IPS DF 6.9 (cell line): ENCODE data around the gene GLP2R.

Source experiments
- DNase-seq: peaks from one replicate; pipeline ENCODE4 v3.0.0-alpha.2; 2013; ENCODE audit warnings: low read depth, low spot score
- H3K27ac ChIP-seq: one replicate; pipeline ENCODE4 v1.5.1; 2013; ENCODE audit warnings: low read length, control low read depth
- H3K27me3 ChIP-seq: 2 replicates; pipeline ENCODE4 v1.6.1; 2013; ENCODE audit warnings: mild to moderate bottlenecking, low read length; ENCODE audit not compliant: control insufficient read depth, insufficient read depth
- H3K36me3 ChIP-seq: 2 replicates; pipeline ENCODE4 v1.6.1; 2013; ENCODE audit warnings: low read length; ENCODE audit not compliant: control insufficient read depth, insufficient read depth
- H3K4me1 ChIP-seq: 2 replicates; pipeline ENCODE4 v1.6.1; 2013; ENCODE audit warnings: low read length; ENCODE audit not compliant: control insufficient read depth, insufficient read depth
- H3K4me3 ChIP-seq: 2 replicates; pipeline ENCODE4 v1.5.1; 2013; ENCODE audit warnings: mild to moderate bottlenecking, low read length
- H3K9me3 ChIP-seq: 2 replicates; pipeline ENCODE4 v1.6.1; 2013; ENCODE audit warnings: low read length, inconsistent platforms; ENCODE audit not compliant: control insufficient read depth, insufficient read depth
- WGBS: extraction: QIAGEN DNeasy Blood & Tissue Kit; methylation state at CpG from one replicate; pipeline ENCODE4 v1.1.7; 2013; ENCODE audit warnings: mixed read lengths, missing lambda C conversion rate; ENCODE audit not compliant: insufficient read length, insufficient coverage; 5-methylcytosine and 5-hydroxymethylcytosine counted together

GLP2R gene

DNA sequence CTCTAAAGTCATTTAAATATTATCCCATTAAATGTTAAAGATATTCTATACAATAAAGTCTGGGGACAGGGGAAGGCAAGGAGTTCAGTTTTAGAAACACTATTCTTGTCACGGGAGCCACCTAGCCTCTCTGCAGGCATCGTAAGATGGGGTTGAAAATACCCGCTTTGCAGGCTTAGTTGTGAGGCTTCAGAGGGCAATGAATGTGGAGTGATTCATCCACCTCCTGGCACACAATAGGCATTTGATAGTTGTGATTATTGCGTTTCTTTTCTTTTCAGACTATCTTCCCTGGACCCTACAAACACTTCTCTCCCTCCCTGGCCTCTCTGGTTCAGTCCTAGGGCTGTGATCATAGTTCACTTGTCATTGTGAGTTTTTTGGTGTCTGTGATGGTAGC, 19.6 kb downstream of the GLP2R start:
- H3K4me1 ChIP-seq: no peaks in the 10 kb centered on the region
- no peak for DNase-seq
- no peaks in the 10 kb centered on the region for H3K9me3 ChIP-seq
- WGBS: no CpG with 5 or more reads among the region's 4 CpGs
- H3K36me3 ChIP-seq: no peaks in the 10 kb centered on the region
- H3K27ac ChIP-seq: no peak overlapping the region
- H3K4me3 ChIP-seq: no peak overlapping the region
- no peaks in the 10 kb centered on the region for H3K27me3 ChIP-seq

DNA sequence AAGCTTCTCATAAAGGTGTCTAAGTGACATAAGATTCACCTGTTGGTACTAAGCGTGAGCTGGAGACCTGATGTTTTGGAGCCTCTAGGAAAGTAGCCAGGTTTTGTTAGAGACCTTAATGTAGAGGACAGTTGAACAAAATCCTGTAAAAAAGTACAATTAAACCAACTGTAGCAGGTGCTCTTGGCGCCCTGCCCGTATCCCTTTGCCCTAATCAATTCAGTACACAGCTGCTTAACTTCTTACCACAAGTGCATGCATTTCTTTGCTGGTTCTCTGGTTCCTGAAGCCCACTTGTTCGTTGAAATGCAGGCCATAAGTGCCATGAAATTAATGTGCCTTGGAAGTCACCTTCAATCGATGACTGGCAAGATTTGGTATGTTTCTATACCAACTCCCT, 24.4 kb downstream of the GLP2R start:
- H3K9me3 ChIP-seq: no peaks in the 10 kb centered on the region
- H3K27ac ChIP-seq: no peak overlapping the region
- no peak overlapping the region for H3K4me3 ChIP-seq
- no peak for DNase-seq
- no CpG with 5 or more reads among the region's 5 CpGs for WGBS
- H3K4me1 ChIP-seq: no peaks in the 10 kb centered on the region
- H3K27me3 ChIP-seq: no peaks in the 10 kb centered on the region
- H3K36me3 ChIP-seq: no peaks in the 10 kb centered on the region

DNA sequence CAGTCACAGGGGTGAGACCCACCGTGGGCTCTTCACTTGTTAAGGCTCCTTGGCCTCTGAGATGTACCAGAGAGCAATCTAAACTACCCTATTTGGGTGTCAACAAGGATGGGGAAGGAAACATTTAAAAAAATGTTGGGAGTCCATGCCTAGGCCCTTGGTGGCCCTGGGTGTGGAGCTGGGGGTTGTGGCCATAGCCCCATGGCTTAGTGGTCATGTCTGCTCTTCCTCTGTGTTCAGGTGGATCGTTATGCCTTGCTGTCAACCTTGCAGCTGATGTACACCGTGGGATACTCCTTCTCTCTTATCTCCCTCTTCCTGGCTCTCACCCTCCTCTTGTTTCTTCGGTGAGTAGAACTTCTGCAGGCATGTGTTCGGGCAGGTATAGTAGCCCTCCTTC, 28.5 kb downstream of the GLP2R start:
- Histone ChIP-seq H3K27ac (no peak overlapping the region), H3K9me3 (no peaks in the 10 kb centered on the region), H3K4me1 (no peaks in the 10 kb centered on the region), H3K4me3 (no peak overlapping the region), H3K36me3 (no peaks in the 10 kb centered on the region), H3K27me3 (no peaks in the 10 kb centered on the region)
- no CpG with 5 or more reads among the region's 5 CpGs for WGBS
- DNase-seq: no peak

DNA sequence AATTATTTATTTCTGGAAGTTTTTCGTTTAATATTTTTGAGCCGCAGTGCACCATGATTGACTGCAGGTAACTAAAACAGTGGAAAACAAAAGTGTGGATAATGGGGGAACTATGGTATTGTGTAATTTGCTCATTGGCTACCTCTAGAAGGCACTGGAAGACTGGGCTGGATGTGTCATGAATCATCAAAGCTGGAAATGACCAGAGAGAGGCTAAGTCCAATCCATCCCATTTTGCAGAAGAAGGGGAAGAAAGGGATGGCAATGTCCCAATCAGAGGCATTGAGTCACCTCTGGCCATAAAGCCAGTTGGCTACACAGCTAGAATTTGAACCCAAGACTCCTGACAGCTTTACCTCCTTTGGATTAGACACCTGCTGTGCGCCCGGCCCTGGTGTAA, 29.3 kb downstream of the GLP2R start:
- Histone ChIP-seq H3K9me3 (no peaks in the 10 kb centered on the region), H3K36me3 (no peaks in the 10 kb centered on the region), H3K4me3 (no peak overlapping the region), H3K27ac (no peak overlapping the region), H3K27me3 (no peaks in the 10 kb centered on the region), H3K4me1 (no peaks in the 10 kb centered on the region)
- whole genome bisulfite sequencing: no CpG with 5 or more reads among the region's 4 CpGs
- no peak for DNase-seq

DNA sequence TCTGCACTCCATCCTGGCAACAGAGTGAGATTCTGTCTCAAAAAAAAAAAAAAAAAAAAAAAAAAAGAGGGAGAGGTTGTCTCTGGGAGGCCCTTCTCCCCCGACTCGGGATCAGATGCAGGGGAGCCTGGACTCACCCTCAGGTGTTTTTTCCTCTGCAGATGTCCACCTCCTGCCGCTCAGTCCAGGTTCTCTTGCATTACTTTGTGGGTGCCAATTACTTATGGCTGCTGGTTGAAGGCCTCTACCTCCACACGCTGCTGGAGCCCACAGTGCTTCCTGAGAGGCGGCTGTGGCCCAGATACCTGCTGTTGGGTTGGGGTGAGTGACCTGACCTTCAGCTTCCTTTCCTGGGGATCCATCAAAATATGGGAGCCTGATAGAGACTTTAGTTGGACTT, 34.1 kb downstream of the GLP2R start:
- Histone ChIP-seq H3K4me1 (no peaks in the 10 kb centered on the region), H3K9me3 (no peaks in the 10 kb centered on the region), H3K27me3 (no peaks in the 10 kb centered on the region), H3K27ac (no peak overlapping the region), H3K36me3 (no peaks in the 10 kb centered on the region), H3K4me3 (no peak overlapping the region)
- WGBS: no CpG with 5 or more reads among the region's 5 CpGs
- DNase-seq: no peak

DNA sequence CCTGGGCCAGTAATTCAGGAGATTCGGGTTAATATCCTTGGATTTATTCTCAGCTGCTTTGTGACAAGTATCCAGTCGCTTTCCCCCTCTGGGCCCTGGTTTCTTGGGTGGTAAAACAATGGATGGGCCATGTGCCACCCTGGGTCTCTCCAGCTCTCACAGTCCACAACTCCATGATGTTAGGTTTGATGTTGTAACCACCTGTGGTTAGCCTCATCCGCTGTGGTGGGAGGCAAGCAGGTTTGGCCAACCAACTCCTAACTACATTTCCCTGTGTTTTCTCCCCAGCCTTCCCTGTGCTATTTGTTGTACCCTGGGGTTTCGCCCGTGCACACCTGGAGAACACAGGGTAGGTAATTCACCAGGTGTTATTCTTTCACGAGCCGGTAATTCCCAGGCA, 35.1 kb downstream of the GLP2R start:
- H3K27me3 ChIP-seq: no peaks in the 10 kb centered on the region
- H3K27ac ChIP-seq: no peak overlapping the region
- no CpG with 5 or more reads among the region's 7 CpGs for WGBS
- H3K4me3 ChIP-seq: no peak overlapping the region
- no peaks in the 10 kb centered on the region for H3K36me3 ChIP-seq
- H3K9me3 ChIP-seq: no peaks in the 10 kb centered on the region
- H3K4me1 ChIP-seq: no peaks in the 10 kb centered on the region
- DNase-seq: no peak

DNA sequence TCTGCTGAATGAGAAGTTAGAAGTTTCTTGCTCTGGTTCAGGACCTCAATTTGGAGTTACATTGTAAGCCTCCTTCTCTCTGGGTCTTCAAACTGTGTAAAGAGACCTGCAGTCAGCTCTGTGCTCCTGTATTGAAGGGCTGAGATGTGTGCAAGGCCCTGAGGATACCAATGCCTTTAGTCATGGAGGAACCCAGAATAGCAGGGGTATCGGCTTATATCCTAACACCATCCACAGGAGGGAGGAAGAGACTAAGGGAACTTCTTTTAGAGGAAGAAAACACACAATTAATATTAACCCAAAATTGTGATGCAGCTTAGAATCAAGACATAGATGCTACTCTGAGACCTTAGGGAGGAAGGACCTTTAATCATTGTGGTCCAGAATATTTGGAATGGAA, 36.5 kb downstream of the GLP2R start:
- no peak overlapping the region for H3K4me3 ChIP-seq
- no CpG with 5 or more reads among the region's 1 CpG for WGBS
- no peaks in the 10 kb centered on the region for H3K9me3 ChIP-seq
- no peak overlapping the region for H3K27ac ChIP-seq
- no peak for DNase-seq
- H3K4me1 ChIP-seq: no peaks in the 10 kb centered on the region
- no peaks in the 10 kb centered on the region for H3K36me3 ChIP-seq
- no peaks in the 10 kb centered on the region for H3K27me3 ChIP-seq

DNA sequence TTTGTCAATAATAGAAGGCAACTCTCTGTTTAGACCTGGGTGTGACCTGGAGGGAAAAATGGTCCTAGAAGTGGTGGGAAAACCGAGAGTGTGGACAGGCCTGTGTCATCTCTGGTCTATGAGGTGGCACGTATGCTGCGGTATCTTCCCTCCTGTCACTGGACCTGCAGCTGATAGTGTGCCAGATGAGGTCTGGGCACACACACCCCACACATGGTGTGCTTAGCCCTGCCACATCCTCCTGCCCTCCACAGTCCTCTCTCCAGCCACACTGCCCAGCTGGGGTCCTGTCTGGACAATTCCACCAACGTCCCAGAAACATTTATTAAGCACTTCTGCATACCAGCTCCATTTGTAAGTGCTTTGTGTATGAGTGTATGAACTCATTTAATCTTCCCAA, 37.2 kb downstream of the GLP2R start:
- Histone ChIP-seq H3K4me3 (no peak overlapping the region), H3K27ac (no peak overlapping the region), H3K36me3 (no peaks in the 10 kb centered on the region), H3K9me3 (no peaks in the 10 kb centered on the region), H3K4me1 (no peaks in the 10 kb centered on the region), H3K27me3 (no peaks in the 10 kb centered on the region)
- WGBS: no CpG with 5 or more reads among the region's 4 CpGs
- no peak for DNase-seq

DNA sequence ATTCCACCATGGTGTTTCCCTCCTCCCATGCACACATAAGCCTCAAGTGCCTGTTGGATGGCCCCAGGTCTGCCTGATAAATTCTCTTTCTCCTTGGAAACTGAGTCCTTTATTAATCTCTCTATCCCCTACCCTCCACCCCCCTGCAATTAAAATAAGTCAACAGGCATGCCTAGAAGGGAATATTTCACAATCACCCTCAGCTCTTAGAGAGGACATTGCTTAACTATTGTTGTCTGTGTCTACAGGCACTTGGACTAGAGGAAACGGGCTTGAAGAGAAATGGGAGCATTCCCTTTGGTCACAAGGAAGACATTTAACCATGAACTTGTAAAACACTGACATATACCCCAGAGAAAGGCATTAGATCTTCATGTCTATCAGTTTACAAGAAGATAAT, 39.9 kb downstream of the GLP2R start:
- no peaks in the 10 kb centered on the region for H3K27me3 ChIP-seq
- H3K4me1 ChIP-seq: no peaks in the 10 kb centered on the region
- DNase-seq: no peak
- no peak overlapping the region for H3K27ac ChIP-seq
- WGBS: no CpG with 5 or more reads among the region's 1 CpG
- H3K9me3 ChIP-seq: no peaks in the 10 kb centered on the region
- H3K36me3 ChIP-seq: no peaks in the 10 kb centered on the region
- H3K4me3 ChIP-seq: no peak overlapping the region

DNA sequence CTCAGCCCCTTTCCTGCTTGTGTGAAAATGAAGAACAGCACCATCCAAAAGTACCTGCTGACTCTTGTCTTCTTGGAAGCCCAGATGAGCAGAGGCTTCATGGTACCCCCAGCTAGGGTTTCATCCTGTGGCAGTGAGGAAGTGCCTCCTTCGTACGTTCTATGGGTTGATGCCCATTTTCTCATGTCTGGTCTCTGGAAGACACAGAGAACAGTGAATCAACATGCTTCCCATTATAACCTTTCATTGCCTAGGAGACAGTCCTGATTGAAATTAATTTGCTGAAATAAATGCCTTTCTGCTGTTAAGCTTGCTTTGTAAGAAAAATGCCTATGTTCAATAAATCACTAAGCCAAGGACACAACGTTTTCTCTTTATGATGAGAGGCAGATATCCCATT, 42.8 kb downstream of the GLP2R start:
- Histone ChIP-seq H3K27me3 (no peaks in the 10 kb centered on the region), H3K36me3 (no peaks in the 10 kb centered on the region), H3K9me3 (no peaks in the 10 kb centered on the region), H3K27ac (no peak overlapping the region), H3K4me1 (no peaks in the 10 kb centered on the region), H3K4me3 (no peak overlapping the region)
- WGBS: no CpG with 5 or more reads among the region's 3 CpGs
- DNase-seq: no peak

DNA sequence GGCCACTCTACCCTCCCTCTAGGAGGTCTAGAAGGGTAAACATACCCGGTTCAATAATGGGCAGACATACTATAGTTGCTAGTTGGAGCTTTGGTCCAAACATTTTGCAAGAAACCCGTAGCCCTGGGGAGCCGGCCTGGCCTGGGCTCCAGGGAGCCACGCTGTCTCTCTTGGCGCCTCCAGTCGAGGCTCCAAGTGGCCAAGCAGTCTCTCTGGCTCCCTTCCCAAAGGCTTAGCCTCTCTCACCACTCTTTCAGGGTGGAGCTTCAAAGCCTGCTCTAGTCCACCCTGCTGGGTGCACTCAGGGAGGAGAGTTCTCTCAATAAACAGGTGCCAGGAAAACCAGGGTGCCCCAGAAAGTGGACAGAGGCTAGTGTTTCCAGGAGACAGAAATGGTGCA, 47.1 kb downstream of the GLP2R start:
- DNase-seq: no peak
- WGBS: no CpG with 5 or more reads among the region's 6 CpGs
- no peaks in the 10 kb centered on the region for H3K9me3 ChIP-seq
- no peaks in the 10 kb centered on the region for H3K27me3 ChIP-seq
- no peak overlapping the region for H3K27ac ChIP-seq
- H3K4me1 ChIP-seq: no peaks in the 10 kb centered on the region
- H3K4me3 ChIP-seq: no peak overlapping the region
- H3K36me3 ChIP-seq: no peaks in the 10 kb centered on the region
